GM08714 (cell line): ENCODE measurements around the gene SLX9.

ENCODE experiments used
- H3K4me3 ChIP-seq: fragments of 200-500 bp; sonication (Bioruptor generic); 2 replicates; pipeline ENCODE4 v1.5.1; 2014; ENCODE audit warnings: mild to moderate bottlenecking, low read length, inconsistent platforms
- ZNF274 ChIP-seq: IDR thresholded peaks from 2 replicates; pipeline ENCODE4 v1.6.1; 2012; ENCODE audit warnings: mild to moderate bottlenecking, low read depth, low read length

The SLX9 gene

DNA sequence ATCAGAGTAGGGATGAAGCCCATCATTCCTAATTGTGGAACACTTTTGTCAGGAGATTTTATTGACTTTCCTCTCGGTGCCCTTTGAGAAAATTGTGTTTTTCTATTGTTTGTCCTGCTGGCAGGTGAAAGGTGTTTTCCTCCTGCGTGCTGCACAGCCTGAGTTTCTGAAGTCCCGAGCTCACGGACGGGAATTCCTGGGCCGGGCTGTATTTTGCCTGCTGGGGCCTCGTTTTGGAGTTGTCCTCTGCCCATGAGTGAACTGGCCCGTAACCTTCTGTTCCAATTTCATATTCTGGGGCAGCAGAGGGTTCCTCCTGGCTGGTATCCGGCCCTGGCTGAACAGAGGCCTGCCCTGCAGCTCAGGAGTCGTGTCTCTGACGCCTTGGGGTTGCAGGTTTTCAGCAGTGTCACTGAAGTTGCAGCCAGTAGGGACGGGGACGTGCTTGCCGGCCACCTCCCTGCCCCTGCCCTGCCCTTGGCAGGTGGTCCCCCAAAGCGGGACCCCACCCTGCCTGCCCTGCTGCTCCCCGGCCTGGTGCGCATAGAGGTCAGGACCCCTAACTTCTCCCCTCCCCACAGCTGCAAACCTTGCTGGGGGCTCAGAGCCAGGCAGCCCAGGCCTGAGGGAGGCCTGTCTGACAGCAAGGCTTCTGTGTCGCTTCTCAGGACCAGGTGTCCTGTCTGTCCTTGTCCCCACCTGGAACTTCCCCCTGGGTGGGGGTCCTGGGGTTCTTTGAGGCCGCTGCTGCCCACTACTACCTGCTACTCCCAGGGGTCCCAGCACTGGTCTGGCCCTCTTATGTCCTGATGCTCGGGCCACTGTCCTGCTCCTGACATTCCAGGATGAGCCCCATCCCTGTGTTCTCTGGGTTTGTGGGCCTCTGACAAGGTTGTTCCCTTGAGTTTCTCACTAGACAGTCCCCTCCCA is 49.0 kb downstream of the SLX9 start:
- no peak overlapping the region for H3K4me3 ChIP-seq

DNA sequence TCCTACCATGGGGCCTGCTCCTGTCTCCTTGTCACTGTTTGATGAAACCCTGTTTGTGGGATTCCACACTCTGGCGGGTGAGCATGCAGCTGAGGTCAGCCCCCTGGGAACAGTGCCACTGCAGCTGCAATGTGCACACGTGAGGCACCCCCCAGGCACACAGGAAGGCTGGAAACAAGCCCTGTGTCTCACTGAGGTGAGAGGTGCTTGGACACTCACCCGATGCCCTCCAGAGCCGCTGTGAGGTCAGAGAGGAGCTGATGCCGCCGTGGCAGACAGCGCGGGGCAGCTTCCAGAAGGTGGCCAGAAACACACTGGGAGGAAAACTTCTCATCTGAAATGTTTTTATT is 49.7 kb downstream of the SLX9 start:
- TF ChIP-seq ZNF274, result no peak
- no peak overlapping the region for H3K4me3 ChIP-seq

More for the DNA sequence above, 49.0 kb downstream of the SLX9 start:
- no peak for TF ChIP-seq ZNF274

DNA sequence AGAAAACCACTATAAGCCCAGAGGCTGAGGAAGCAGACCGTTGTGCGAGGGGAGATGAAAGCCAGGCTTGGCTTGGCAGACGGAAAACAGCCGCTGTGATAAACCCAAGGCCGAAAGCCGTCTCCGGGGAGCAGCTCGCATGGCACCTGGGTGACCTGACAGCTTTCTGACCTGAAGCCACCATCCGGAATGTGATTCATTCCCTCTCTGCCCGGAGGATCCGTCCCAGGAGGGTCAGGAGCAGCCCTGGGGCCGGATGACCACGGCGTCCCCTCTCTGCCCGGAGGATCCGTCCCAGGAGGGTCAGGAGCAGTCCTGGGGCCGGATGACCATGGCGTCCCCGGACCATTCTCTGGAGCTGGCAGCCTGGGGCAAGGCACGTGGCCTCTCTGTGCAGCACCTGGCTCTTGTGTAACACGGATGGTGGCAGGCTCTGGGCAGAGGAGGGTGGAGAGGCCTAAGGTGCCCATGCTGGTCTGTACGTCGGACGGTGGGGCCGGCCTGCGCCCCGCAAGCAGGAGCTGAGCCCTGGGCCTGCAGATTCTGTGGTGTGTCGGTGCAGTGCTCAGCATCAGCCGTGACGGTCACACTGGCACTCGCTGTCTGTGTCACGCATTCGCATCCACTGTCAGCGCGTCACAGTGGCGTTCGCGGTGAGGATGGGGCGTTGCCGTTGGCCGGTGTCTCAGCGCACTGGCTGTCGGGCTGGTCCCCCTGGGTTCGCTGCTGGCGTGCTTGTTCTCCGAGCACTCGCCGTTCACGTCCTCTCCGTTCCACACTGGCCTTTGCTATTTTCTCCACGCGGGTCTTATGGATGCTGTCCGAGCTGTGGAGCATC is 50.3 kb downstream of the SLX9 start:
- H3K4me3 ChIP-seq, result no peak overlapping the region
- no peak for TF ChIP-seq ZNF274

DNA sequence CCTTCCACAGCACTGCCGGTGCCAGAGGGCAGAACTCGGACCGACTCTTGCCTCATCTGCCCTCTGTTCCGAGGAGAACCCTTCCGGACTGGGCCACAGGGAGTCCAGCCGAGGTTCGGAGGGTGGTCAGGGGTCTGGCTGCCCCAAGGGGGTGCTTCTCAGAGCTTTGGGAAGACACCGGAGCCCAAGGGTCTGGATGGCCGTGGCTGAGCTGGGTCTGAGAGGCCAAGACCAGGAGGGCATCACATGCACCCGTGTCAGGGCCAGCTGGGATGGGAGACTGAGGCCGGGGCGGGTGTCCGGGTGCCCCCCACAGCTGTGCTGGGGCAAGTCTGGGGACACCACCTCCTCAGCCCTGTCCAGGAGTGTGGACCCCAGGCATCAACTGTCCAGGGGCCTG is 51.1 kb downstream of the SLX9 start:
- no peak overlapping the region for H3K4me3 ChIP-seq
- TF ChIP-seq ZNF274, result no peak

DNA sequence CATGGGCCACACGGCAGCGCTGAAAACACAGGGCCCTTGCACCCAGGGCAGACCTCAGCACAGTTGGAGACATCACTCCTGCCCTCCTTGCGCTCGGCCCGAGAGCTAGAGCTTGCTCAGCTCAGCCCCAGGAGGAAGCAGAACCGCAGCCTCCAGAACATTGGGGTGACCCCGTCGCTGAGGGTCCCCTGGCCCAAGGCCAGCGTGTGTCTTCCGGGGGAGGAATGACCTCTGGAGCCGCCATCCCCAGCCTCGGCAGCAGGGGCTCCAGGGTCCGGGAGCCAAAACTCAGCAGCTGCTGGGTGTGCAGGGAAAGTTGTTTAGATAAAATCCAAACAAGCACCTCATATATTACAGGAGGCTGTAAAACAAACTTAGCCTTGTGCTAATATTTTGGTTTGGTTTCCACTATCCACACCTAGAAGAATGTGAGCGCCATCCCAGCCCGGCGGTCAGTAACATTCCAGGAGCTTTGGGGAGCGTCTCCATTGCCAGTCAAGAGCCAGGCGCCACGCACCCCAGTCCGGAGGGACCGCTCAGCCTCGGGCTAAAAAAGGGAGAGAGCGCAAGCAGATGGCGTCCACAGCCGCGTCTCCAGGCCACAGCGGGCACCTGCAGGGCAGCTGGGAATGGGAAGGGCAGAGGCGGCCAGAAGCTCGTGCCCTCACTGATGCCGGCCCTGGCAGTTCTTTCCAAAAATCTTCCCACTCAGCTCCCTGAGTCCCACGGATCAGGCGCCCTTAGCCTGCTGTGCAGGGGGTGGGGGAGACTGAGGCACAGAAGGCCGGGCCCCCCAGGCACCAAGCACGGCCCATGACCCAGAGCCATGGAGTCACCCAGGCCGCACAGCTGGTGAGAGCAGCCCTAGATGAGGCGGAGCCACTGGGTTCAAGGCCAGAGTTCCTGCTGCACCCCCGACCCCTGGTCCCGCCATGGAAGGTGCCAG is 52.0 kb downstream of the SLX9 start:
- H3K4me3 ChIP-seq, result no peak overlapping the region
- TF ChIP-seq ZNF274, result no peak

DNA sequence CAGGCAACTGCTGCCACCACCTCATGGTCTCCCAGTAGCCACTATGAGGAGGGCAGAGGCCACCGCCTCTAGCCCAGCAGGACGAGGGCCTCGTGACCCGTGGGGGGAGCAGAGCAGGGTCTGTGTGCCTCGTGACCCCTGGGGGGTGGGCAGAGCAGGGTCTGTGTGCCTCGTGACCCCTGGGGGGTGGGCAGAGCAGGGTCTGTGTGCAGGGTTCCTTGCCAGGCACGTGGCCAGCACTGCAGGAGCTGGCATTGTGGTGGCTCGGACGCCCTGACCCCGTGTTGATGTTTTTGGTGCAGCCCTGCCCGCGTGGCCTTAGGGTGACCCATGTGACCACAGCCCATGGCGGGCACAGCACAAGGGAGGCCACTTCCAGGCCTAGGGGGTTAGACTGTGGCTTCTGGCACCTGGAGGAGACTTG is 52.8 kb downstream of the SLX9 start:
- no peak for TF ChIP-seq ZNF274
- H3K4me3 ChIP-seq, result no peak overlapping the region

DNA sequence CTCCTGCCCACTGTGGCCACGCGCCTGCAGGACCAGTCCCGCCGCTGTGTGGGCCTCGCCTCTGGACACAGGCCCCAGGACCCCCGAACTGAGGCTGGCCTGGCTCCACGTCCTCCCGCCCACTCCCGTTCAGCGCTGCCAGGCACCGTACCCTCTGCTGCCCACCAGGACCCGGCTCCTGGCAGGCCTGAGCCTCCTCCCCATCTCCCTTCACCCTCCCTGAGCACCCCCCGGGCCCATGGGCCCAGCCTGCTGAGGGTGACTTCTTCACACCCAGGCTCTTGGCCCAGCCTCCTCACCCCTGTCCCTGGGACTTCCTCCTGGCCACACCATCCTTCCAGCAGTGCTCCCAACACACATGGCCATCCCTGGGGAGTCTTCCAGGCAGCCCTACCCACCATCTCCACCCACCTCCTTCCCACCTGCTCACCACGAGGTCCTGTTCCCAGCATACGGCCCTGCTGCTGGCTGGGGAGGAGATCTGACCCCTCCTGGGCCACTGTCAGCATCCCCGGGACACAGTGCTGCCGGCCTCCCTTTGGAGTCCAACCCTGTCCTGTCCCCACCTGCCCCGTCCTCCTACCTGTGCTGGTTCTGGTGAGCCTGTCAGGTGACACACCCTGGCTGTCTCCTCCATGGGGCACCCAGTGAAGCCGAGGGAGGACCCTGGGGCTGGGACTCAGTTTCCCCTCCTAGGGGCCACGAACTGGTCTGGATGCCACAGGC is 53.7 kb downstream of the SLX9 start:
- H3K4me3 ChIP-seq, result no peak overlapping the region
- no peak for TF ChIP-seq ZNF274

DNA sequence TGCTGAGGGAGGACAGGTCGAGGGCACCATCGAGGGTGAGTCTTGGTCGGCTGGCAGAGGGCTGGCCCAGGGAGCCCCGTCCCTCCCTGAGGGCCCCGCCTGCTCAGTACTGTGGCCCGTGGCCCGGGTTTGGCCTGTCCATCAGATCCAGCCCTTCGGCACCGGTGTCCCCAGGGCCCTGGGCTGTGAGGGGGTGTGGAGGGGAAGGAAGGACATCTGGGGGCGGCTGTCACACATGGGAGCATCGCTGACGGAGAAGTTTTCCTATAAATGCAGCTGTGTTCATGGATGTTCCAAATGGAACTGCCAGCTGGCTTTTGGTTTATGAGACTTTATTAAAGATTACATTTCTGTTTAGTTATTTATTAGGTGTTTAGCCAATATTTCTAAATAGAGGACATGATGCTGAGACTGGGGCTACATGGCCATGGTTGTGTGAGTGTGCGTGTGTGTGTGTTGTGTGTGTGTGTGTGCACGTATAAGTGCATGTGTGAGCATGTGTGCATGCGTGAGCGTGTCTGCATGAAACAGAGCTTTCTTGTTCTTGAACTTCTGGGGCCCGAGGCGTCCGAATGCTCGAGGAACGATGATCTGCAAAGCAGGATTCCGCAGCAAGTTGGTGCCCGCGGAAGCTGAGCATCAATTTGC is 54.3 kb downstream of the SLX9 start:
- no peak for TF ChIP-seq ZNF274

DNA sequence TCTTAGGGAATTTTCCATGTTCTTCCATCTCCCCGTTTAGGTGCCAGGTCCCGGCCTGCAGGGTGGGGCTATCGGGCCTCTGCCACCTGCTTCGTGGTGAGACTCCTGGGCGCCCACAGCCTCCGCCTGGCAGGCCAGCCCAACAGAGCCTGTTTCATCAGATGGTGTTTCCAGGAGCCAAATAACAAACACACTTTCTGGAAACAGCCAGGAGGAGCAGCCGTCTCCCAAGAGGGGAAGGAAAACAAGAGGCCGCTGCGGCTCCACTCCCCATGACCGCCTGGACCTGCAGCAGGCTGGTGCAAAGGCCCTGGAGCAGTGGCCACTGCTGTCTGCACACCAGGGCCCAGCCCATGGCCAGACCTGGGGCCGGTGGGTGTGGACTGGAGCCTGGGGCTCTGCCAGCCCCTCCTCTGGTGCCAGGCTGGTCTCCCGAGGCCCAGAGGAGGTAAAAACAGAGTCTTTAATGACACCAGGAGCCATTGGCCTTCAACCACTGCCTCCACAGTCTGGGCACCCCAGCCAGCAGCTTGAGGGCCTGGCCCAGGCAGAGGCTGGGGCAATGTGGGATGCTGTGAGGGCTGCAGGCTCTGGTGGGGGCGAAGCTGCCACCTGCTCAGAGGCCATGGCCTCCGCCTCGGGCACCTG is 55.0 kb downstream of the SLX9 start:
- TF ChIP-seq ZNF274, result no peak
- H3K4me3 ChIP-seq, result no peak overlapping the region

More for the DNA sequence above, 54.3 kb downstream of the SLX9 start:
- no peak overlapping the region for H3K4me3 ChIP-seq

DNA sequence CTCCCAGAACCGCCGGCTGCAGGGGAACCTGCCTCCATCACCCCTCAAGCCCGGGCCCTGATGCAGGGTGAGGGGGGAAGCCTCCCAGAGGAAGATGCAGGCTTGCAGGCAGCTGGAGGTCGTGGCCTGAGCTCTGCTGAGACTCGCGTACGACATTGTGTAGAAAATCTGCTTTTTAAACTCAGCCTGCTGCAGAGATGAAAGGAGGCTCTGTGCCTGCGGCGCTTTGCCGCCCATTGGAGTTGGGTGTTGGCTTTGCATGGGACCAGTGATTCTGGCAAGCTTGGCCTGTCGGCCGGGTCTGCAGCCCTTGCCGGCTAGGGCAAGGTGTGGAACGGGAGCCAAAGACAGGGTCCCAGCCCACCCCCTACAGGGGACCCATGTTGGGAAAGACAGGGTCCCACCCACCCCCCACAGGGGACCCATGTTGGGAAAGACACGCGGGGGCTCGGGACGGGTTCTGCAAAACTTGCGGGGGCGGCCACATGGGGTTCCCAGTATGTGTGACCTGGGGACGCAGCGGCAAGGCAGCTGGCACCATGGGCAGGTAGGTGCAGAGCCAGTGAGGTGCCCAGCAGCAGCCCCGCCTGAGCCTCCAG is 55.6 kb downstream of the SLX9 start:
- no peak for TF ChIP-seq ZNF274
- no peak overlapping the region for H3K4me3 ChIP-seq

DNA sequence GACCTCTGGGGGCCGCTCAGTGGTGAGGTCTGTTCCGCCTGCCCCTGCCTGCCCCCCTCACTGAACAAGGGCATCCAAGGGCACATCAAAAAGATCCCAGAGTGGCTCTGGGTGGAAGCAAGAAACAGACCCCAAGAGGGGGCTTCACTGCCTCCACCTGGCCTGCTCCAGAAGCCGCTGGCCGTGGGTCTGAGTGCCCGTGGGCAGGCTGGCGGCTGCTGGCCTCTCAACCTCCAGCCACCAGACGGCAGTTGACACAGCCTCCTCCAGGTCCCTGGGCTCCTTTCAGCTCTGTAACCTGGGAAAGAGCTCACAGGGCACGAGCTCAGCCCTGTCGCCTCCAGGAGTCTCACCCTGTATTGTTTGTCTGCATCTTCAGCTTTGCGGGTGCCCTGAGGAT is 56.3 kb downstream of the SLX9 start:
- TF ChIP-seq ZNF274, result no peak
- H3K4me3 ChIP-seq, result no peak overlapping the region

DNA sequence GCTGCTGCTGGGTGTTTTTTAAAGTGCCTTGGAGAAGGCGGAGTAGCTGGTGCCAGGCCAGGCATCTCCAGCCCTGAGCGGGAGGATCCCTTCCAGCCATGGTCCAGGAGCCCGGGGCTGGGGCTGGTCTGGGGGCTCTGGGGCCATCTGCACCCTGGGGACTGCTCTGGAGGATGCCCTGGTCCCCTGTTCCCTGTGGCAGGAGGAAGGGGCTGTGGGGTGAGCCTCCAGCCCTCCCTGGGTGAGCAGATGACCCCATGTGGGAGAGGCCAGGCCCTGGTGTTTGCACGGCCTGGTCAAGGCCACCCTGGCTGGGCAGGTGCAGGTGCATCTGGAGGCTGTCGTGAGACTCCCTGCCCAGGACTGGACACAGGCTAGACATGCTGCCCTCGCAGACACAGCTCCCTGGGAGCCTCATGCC is 56.7 kb downstream of the SLX9 start:
- no peak for TF ChIP-seq ZNF274
- no peak overlapping the region for H3K4me3 ChIP-seq
